Cerebellar cortex (tissue), 1 donor: Measurements from ENCODE around the gene HSD3B2.
"Not testable (repeated sequence)": the region's sequence is repeated elsewhere in the genome, so short reads cannot be mapped to it uniquely, and the experiment has no call there.

Experiments used
- DNase-seq: peaks from one replicate; pipeline ENCODE4 v3.0.0-alpha.2; 2015; ENCODE audit warnings: low spot score

Gene HSD3B2

DNA sequence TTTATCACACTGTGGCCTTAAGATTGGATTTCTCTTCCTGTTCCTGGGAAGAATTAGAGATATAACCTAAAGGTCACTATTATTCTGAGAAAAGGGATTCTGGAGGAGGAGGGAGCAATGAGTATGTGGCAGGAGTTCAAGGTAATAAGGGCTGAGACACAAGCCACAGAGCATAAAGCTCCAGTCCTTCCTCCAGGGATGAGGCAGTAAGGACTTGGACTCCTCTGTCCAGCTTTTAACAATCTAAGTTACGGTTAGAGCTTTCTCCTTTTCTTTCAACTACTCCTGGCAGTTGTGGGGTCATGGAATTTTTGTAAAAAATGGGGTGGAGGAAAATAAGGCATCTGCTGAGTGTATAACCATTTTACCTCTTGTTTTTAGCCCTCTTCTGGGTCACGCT is at the start of gene HSD3B2:
HSD3B2 (plus strand) TSS at position 201 of the 400 bp plus-strand sequence. CDS start 270 bp downstream, outside the sequence.
- DNase-seq = no peak

DNA sequence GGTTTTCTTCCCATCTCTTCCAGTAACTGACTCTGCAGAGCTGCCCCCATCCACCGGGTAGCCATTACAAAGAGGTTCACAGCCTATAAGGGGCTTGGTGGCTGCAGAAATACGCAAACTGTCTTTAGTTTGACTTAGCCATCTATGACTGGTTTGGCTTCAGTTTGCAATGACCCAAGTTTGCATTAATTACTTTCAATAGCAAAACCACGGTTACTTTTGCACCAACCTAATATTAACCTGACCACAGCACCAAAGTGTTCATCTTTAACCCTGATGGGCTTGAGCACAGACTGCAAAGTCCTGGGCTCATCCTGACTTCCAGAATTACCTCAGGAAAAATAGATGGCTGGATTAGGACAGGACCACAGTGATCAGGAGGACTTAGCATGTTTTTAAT is 48.5 kb upstream of the HSD3B2 start:
- DNase-seq = no peak

DNA sequence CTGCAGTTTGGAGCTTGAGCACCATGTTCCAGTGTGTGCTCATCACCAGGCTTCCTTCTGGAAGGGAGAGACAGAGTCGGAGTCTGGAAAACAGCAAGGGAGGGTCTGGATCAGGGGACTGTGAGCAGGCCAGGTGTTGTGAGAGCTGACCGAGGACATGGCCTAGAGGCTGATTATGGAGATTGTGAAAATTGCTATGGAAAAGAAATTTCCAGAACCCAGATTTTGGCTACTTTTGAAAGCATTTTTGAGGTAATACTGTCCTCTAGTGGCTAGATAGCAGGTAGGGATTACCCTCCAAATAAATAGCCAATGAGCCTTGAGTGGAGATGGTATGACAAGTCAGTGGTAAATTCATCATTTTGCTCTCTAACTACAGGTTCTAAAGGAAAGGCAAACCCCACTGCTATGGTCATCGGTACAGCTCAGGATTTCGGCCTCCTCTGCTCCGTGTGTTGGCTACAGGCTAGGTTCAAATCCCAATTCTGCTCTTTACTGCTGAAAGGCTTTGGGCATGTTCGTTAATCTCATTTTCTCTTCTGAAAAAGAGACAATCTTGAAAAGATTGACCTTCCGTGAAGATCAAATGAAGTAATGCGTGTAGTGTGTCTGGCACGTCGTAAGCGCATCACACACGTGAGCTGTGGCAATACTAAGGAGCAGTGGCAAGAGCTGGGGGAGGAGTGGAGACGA is 47.4 kb upstream of the HSD3B2 start:
- DNase-seq = peak; percentile 25

DNA sequence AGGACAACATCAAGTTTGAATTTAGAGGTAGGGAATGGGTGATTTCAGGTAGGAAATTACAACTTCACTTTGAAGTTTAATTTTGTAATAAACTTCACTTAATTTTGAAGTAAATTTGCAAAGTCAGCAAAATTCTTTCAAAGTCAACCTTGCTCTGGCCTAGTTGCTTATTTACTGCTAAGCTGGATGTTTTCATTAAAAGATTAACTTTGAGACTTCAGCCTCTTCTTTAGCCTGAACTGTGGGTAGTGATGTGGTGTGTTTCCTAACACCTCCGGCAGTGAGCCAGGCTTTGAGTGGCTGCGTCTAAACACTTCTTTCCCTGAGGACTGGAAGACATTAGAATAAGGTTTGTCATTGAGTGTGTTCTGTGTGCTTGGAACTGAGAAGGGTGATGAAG is 46.4 kb upstream of the HSD3B2 start, which contains the start of gene HAO2:
HAO2 (plus strand) TSS at position 232 of the 400 bp plus-strand sequence. CDS start 12,301 bp downstream, outside the sequence.
- no peak for DNase-seq

DNA sequence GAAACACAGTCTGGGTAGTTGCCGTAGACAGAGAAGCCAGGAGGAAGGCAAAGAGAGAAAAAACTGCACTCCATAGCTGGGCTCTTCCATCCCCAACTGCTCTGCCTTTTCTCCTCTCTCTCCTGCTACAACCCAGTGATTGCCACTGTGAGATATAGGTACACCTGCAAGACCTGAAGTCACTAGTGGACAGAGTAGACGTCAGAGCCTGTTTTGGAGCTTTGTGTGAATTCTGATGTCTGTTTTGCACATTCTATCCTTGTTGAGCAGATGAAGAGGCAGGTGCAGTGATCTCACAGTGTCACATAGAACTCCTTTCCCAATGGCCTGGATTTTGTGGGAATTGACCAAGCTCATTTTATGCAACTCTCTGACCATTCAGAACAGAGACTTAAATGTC is 44.2 kb upstream of the HSD3B2 start:
- DNase-seq = no peak

DNA sequence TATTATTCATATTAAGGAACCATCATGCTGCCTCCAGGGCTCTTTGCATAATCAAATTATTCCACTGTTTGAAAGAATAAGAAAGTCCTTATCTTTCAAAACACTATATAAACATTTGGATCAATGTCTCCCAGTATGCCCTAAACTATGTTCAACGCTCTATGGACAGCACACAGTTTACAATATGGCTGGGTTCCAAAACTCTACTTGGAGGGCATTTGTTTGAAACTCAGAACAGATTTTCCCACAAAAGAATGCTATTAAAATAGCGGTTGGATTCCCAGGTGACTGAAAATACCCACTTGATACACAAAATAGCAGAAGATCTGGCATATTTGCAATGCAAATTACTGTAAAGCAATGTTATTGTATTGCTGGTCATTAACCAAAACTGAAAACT is 43.1 kb upstream of the HSD3B2 start:
- no peak for DNase-seq

DNA sequence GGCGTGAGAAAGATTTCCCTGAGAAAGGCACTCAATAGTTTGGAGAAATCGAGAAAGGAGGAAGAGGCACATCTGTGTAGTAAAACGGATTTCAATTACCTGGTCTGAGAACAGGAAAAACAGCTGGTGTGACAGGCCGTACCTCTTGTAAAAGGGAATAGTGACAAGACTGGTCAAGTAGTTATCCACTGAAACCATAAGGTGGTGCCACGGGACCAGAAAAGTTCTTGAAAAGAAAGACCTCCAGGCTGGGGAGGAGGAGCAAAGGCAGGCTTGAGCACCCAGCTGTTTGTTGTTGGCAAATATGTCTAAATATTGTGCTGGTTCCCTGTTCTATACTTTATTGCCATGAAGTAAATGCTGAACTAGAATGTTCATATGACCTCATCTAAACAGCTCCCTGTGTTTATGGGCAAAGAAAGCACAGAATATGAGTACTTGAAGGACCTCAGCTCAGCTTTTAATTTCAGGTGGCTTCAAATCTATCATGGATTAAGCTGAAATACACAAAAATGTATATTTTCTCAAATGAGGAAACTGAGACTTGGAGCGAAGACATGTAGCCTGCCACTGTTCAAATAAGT is 42.4 kb upstream of the HSD3B2 start:
- peak; percentile 38 for DNase-seq

DNA sequence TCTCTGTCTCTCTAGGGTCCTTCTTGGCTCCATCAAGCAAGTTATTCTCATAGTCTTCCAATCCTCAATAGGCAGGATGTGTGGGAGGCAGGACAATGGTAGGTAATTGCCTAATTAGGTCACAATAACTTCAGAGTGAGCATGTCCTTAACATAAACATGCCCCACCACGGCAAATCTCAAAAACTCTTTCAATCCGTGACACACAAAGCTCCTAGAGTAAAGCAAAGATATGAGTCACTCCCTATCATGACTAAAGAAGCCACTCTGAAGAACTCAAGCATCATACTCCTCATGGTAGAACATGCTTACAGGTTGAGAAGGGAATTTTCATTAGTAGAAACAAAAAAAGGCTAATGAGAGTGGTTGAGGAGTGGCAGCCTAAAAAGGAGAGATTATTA is 41.5 kb upstream of the HSD3B2 start:
- DNase-seq = no peak

DNA sequence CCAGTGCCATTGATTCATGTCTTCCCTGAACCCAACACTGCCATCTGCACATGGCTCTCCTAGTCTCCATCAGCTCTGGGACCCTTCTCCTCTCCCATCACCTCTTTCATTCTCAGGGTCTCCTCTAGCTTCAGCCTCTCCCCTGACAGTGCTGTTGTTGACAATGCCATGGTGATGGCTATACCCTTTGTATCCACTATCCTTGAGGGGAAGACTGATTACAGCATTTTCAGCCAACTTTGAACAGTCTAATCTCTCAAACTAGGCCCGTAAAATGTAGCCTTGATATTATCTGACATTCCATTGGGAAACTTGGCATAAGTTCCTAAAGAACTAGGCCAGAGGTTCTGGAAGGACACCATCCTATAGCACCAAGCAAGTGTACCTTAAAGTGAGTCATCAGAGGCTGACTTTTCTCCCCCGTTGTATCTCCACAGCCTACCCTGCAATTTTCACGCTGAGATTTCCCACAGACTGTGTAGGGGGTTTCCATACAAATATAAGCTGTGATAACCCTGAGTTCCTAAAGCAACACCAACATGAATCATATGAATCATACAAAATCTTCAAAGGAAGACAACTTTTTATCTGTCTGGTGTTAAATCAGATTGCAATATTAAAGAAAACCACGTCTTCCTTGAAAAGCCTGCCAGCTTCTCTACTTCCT is 40.6 kb upstream of the HSD3B2 start:
- no peak for DNase-seq

DNA sequence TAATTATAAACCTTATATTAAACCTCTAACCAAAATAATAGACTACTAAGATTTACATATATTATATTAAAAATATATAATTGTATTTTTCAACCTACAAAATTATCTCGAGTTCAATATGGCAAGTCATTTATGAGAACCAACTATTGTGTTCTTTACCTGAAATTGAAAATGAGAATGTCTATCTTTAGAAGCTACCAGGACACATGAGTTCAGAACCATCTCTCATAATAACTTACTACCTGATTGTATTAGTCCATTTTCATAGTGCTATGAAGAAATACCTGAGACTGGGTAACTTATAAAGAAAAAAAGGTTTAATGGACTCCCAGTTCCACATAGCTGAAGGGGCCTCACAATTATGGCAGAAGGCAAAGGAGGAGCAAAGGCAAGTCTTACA is 39.6 kb upstream of the HSD3B2 start:
- no peak for DNase-seq

DNA sequence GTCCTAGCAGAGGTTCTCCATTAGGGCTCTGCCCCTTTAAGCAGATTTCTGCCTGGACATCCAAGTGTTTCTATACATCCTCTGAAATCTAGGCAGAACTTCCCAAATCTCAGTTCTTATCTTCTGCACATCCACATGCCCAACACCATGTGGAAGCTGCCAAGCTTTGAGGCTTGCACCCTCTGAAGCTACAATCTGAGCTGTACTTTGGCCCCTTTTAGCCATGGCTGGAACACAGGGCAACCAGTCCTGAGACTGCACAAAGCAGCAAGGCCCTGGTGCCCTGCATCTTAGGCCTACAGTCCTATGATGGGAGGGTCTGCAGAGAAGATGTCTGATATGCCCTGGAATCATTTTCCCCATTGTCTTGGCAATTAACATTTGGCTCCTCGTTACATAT is 38.4 kb upstream of the HSD3B2 start:
- no peak for DNase-seq

DNA sequence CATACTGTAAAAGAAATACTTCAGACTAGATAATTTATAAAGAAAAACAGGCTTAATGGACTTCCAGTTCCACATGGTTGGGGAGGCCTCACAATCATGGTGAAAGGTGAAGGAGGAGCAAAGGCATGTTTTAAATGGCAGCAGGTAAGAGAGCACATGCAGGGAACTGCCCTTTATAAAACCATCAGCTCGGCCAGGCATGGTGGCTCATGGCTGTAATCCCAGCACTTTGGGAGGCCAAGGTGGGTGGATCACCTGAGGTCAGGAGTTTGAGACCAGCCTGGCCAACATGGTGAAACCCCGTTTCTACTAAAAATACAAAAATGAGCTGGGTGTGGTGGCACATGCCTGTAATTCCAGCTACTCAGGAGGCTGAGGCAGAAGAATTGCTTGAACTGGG is 37.4 kb upstream of the HSD3B2 start:
- not testable (repeated sequence) for DNase-seq

DNA sequence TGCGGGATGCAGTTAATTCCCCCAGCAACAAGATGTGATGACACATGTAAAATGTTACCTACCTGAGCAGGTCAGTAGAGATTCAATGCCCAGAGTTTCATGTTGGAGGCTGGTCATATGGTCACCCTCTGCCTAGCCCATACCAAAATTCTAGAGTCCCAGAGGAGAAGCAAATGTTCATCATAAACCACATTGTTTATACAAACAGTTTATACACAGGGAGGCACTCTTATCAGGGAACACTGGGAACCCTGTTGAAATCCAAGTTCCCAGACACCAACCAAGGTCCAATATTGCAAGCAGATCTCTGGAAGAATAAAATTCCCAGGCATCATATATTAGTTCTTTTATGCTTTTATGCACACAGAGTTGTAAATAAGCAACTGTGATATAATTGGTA is 35.8 kb upstream of the HSD3B2 start:
- no peak for DNase-seq

DNA sequence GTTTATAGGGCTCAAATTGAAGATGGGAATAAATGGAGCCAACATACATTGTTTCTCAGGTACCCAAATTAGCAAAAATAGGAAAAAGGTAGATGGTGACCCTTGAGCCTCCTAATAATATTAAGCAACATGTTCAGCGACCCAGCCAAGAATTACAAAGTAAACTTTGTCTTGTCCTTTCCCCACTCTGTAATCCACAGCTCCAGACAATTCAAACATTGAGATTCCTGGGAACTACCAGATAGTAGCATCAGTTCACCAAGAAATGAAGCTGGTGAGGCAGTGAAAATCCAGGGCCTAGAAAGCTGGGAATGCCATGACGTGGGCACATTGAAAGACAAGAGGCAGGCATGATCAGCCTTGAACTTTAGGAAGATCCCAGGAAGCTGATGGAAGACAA is 34.6 kb upstream of the HSD3B2 start:
- no peak for DNase-seq

DNA sequence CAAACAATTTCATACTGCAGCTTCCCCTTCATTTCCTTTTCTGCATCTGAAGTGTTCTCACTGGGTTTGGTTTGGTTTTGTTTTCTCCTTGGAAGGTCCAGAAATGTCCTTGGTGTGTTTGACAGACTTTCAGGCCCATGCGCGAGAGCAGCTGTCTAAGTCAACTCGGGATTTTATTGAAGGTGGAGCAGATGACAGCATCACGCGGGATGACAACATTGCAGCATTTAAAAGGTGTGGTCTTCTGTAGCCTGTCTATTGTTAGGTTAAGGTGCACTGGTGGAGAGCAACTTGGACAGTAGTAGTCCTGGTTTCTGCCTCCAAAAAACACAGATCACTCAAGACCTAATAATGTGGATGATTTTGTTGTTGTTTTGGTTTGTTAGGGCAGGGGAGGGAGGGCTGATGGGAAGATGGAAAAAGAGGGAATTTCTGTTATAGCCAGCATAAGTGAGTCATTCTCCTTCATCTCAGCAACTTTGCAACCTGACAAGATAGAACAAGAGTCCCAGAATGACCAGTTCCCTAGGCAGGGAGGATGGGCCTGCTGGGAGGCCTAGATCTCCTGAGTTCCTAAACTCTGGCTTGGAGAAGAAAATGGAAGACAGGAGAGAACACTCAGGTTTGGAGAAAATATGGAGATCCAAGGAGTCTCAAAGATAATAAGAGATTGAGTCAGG is 33.8 kb upstream of the HSD3B2 start:
- no peak for DNase-seq

DNA sequence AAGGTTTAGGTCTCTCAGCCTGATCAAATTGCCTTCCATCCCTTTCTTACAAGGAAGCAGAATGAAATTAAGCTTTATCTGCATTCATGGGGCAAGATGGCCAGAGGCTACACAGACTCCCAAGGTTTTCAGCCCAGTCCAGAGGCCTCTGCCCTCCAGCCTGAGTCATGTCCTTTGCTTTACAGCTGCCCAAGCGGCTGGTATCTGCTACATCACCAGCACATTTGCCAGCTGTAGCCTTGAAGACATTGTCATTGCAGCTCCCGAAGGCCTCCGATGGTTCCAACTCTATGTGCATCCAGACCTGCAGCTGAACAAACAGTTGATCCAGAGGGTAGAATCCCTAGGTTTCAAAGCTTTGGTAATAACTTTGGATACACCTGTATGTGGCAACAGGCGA is 30.4 kb upstream of the HSD3B2 start:
- no peak for DNase-seq

DNA sequence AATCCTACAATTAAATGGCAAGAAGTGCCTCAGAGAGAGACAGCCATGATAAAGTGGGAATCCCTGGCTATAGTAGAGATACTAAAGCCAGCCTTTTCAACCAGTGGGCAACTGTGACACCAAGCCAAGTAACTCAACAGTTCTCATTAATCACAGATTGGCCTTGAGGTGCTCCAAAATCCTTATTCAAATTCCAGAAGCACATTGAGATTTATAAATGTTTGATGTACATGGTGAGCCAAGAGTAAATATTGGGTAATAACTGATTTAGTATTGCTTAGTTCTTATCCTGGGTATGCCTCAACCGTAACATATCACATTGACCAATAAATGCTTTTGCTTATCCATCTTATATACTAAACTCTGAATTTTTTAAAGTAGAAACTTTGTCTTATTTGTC is 29.3 kb upstream of the HSD3B2 start:
- no peak for DNase-seq

DNA sequence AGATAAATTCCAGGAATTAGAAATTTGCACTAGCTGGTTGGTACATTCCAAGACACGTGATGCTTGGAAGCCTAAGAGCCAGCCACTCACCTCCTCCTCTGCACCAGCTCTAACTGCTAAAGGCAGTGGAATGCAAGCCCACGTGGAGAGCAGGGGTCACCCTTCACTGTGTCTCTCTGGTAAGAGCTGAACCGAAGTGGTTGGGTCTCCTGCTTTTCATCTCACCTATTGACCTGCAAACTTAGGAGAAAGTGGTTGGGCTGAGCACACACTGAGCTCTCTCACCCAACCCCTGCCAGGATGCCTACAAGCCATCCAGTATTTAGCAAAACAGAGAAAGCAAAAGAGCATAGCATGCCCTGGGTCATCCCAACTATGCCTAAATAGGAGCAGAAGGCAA is 27.1 kb upstream of the HSD3B2 start:
- DNase-seq = no peak

DNA sequence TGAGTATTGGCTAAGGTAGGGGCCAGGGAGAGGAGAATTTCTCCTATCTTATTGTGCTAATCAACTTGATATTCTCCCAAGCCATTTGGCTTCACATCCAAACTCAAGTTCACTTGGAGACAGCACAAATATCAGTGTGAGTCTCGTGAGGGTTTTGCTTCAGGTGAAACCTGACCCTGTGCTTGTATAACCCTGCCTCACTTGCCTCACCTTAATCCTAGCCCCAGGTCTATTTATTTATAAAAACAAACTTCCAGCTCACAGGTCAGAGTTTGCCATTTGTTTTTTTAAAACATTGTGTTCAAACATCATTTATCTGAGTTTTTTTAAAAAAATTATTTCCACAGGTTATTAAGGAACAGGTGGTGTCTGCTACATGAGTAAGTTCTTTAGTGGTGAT is 26.5 kb upstream of the HSD3B2 start:
- DNase-seq = no peak

DNA sequence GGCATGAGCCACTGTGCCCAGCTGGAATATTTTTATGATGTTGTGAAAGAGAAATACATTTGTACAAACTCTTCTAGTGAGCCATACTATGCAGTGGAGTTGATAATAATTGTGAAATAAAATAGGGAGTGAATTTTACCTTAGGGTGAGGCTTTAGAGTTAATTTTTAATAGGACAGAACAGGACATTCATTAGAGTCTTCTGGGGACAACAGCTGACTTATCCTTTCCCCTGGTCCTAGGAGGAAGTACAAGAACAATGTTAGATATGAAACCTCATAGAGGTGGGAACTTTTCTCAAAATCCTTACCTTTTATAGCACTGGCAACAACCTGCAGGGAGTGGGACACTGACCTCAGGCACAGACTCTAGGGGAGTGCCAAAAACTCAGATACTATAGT is 24.4 kb upstream of the HSD3B2 start:
- DNase-seq = no peak

DNA sequence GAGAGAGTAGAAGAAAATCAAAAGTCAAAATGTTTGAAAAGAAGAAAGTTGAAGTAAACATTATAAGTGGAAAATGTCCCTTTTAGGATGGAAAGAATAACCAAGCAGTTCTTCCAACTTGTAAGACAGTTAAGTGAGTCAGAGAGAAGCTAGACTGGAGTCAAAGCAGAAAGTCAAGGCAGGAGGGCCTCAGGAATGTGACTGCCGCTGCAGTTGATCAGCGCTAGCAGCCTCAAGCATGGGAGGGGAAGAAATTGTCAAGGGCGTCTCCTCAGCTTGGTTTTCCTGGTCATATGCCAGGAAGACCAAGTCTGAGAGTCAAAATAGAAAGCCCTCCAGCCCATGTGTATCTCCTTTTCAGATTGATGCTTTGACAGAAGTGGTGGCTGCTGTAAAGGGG is 23.2 kb upstream of the HSD3B2 start:
- no peak for DNase-seq

DNA sequence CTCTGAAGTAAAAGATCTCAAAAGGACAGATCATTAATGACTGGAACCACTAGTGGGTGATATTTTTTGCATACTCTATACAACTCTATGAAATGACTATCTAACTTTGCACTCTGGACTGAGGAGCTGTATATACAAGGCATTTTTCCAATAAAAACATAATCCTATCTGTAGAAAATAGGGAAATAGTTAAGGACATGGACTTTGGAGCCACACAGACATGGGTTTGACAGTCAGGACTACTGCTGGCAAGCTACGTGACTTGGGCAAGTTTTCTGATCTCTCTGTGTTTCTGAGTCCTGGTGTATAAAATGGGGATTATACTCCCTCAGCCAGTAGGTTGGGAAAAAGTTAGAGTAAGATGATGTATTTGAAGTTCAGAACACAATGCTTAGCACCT is 20.9 kb upstream of the HSD3B2 start:
- DNase-seq = no peak

DNA sequence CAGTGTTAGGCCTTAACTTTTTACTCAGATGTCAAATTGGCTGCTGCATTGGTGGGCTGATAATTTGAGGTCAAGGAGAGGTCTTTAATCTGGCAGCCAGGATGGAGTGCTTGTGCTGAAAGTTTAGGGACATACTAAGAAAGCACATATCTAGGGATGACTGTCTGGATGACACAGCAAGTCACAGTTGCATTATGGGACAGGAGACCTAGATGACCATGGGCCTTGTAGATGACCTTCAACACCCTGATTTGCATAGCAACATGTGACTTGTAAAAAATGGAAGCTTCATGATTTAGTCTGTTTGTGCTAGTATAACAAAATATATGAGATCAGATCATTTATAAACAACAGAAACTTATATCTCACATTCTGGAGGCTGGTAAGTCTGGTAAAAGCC is 18.0 kb upstream of the HSD3B2 start:
- DNase-seq = no peak
